Caco-2 (cell line): Measurements from ENCODE around the gene AHRR. TPM values are rescaled to one million over a fixed set of nuclear protein-coding genes. Genes with fewer than 3 reads are reported as not detected.

Source experiments
- BruUV-seq: library from RNA; stranded (reverse); fragments of 400-500 nt; replicated peaks from 2 replicates; lab custom pipeline; 2021; lab: Mats Ljungman, UMichigan
- CTCF ChIA-PET: fragments of 300-600 bp; sonication (Branson Sonifier 250); formaldehyde crosslinking; loops from one replicate; lab custom pipeline; 2022; ENCODE audit warnings: antibody characterized with exemption; lab: Charles Lee
- POLR2A ChIA-PET: fragments of 300-600 bp; sonication (Branson Sonifier 250); formaldehyde crosslinking; loops from one replicate; lab custom pipeline; 2022; ENCODE audit warnings: antibody characterized with exemption; lab: Charles Lee
- DNase-seq, 2 experiments: peaks; one replicate each; pipeline versions ENCODE4 v3.0.0 to v3.0.0-alpha.2; 2020 to 2022
- H3K27me3 ChIP-seq: replicated peaks from 2 replicates; pipeline ENCODE4 v1.6.0; 2011; ENCODE audit warnings: low read length; ENCODE audit not compliant: control insufficient read depth, insufficient read depth
- H3K36me3 ChIP-seq: 2 replicates; pipeline ENCODE4 v1.5.1; 2011; ENCODE audit warnings: low read length; ENCODE audit not compliant: control insufficient read depth, insufficient read depth
- H3K4me1 ChIP-seq: fragments of 250-450 bp; sonication (Bioruptor Pico); 2 replicates; pipeline ENCODE4 v1.5.1; 2020; ENCODE audit warnings: mild to moderate bottlenecking
- H3K4me3 ChIP-seq: 2 replicates; pipeline ENCODE4 v1.5.1; 2011; ENCODE audit warnings: low read depth, mild to moderate bottlenecking, control low read depth, low read length
- H3K9me3 ChIP-seq: fragments of 250-450 bp; sonication (Bioruptor Pico); 2 replicates; pipeline ENCODE4 v1.5.1; 2020; ENCODE audit warnings: mild to moderate bottlenecking, moderate library complexity
- H3K27ac Mint-ChIP-seq: one replicate; pipeline ENCODE4 v1.8.0; 2022; ENCODE audit warnings: mixed read lengths; ENCODE audit not compliant: unreplicated experiment
- H3K27me3 Mint-ChIP-seq: one replicate; pipeline ENCODE4 v1.8.0; 2022; ENCODE audit warnings: mixed read lengths; ENCODE audit not compliant: insufficient read depth, unreplicated experiment
- H3K36me3 Mint-ChIP-seq: one replicate; pipeline ENCODE4 v1.8.0; 2022; ENCODE audit warnings: mild to moderate bottlenecking, mixed read lengths; ENCODE audit not compliant: insufficient read depth, unreplicated experiment
- H3K4me1 Mint-ChIP-seq: one replicate; pipeline ENCODE4 v1.8.0; 2022; ENCODE audit warnings: low read depth, mixed read lengths; ENCODE audit not compliant: unreplicated experiment
- H3K4me3 Mint-ChIP-seq: one replicate; pipeline ENCODE4 v1.8.0; 2022; ENCODE audit warnings: mild to moderate bottlenecking, moderate library complexity, mixed read lengths; ENCODE audit not compliant: unreplicated experiment
- H3K9me3 Mint-ChIP-seq: one replicate; pipeline ENCODE4 v1.8.0; 2022; ENCODE audit warnings: mixed read lengths; ENCODE audit not compliant: unreplicated experiment
- CTCF ChIP-seq, 2 experiments: fragments of 200-600 bp in 1 of 2; IDR thresholded peaks; 1 replicate in 1 of 2; 2 replicates in 1 of 2; pipeline versions ENCODE4 v1.5.1 to v1.8.0; 2011 to 2022; ENCODE audit warnings: antibody characterized with exemption in 1 of 2, control low read depth in 1 of 2, inconsistent platforms in 1 of 2, low read depth in 1 of 2, low read length in 1 of 2, mild to moderate bottlenecking in 1 of 2, moderate library complexity in 1 of 2; ENCODE audit not compliant: insufficient read depth in 1 of 2, severe bottlenecking in 1 of 2, unreplicated experiment in 1 of 2
- intact Hi-C: fragments of 100-400 bp; cut with micrococcal nuclease; formaldehyde crosslinking; loops from one replicate; pipeline ENCODE4 v1.10.0; 2022; ENCODE audit not compliant: unreplicated experiment
- total RNA-seq: library from RNA; stranded (reverse); gene quantifications from 2 replicates; pipeline ENCODE4 v1.2.3, GENCODE V29; 2022

AHRR gene
- total RNA-seq, 1 experiment from 2014 or later: 1.1 TPM

- TF ChIP-seq CTCF (IDR thresholded peaks at IDR 0.05; ENCODE audit: insufficient read depth in 1 of 2, low read depth in 1 of 2, low read length in 1 of 2, severe bottlenecking in 1 of 2, unreplicated experiment in 1 of 2): no peak
- no peaks in the 10 kb centered on the region for H3K9me3 ChIP-seq
- no peak overlapping the region for H3K27ac Mint-ChIP-seq
- ChIA-PET CTCF (no interaction called here), POLR2A (no interaction called here)
- BruUV-seq: no TSS peak
- H3K4me3 Mint-ChIP-seq: no peak overlapping the region
- no peaks in the 10 kb centered on the region for H3K27me3 ChIP-seq
- H3K4me1 Mint-ChIP-seq: no peaks in the 10 kb centered on the region
- no peaks in the 10 kb centered on the region for H3K4me1 ChIP-seq
- no peaks in the 10 kb centered on the region for H3K27me3 Mint-ChIP-seq
- no peak for DNase-seq
- H3K36me3 ChIP-seq: no peaks in the 10 kb centered on the region
- H3K36me3 Mint-ChIP-seq: no peaks in the 10 kb centered on the region
- no peak overlapping the region for H3K4me3 ChIP-seq
- H3K9me3 Mint-ChIP-seq: no peaks in the 10 kb centered on the region
- intact Hi-C loops: no loop called here
These were observed 34.4 kb downstream of the AHRR start for GRCh38 chr5:355958-356357.

GRCh38 chr5:359301-359897 lies 37.9 kb downstream of the AHRR start:
- no peak for DNase-seq
- no peak overlapping the region for H3K4me3 Mint-ChIP-seq
- TF ChIP-seq CTCF (IDR thresholded peaks at IDR 0.05; ENCODE audit: insufficient read depth in 1 of 2, low read depth in 1 of 2, low read length in 1 of 2, severe bottlenecking in 1 of 2, unreplicated experiment in 1 of 2): no peak
- H3K4me3 ChIP-seq: no peak overlapping the region
- no peaks in the 10 kb centered on the region for H3K4me1 Mint-ChIP-seq
- H3K27me3 ChIP-seq: no peaks in the 10 kb centered on the region
- no TSS peak for BruUV-seq
- ChIA-PET CTCF (no interaction called here), POLR2A (no interaction called here)
- no peaks in the 10 kb centered on the region for H3K36me3 Mint-ChIP-seq
- no peak overlapping the region for H3K27ac Mint-ChIP-seq
- no peaks in the 10 kb centered on the region for H3K36me3 ChIP-seq
- intact Hi-C loops: no loop called here
- H3K27me3 Mint-ChIP-seq: no peaks in the 10 kb centered on the region
- peaks cover 5% of the 10 kb centered on the region for H3K9me3 Mint-ChIP-seq
- H3K9me3 ChIP-seq: peaks cover under 1% of the 10 kb centered on the region; the same call in 1 of the 2 replicates
- H3K4me1 ChIP-seq: no peaks in the 10 kb centered on the region

- Mint-ChIP-seq H3K27ac (no peak overlapping the region), H3K27me3 (no peaks in the 10 kb centered on the region), H3K4me3 (no peak overlapping the region), H3K4me1 (no peaks in the 10 kb centered on the region), H3K36me3 (no peaks in the 10 kb centered on the region), H3K9me3 (peaks cover 9% of the 10 kb centered on the region)
- Histone ChIP-seq H3K9me3 (peaks cover 9% of the 10 kb centered on the region), H3K4me1 (no peaks in the 10 kb centered on the region), H3K4me3 (no peak overlapping the region), H3K27me3 (no peaks in the 10 kb centered on the region), H3K36me3 (no peaks in the 10 kb centered on the region)
- POLR2A ChIA-PET: no interaction called here
- TF ChIP-seq CTCF (IDR thresholded peaks at IDR 0.05; ENCODE audit: insufficient read depth in 1 of 2, low read depth in 1 of 2, low read length in 1 of 2, severe bottlenecking in 1 of 2, unreplicated experiment in 1 of 2): no peak
- no TSS peak for BruUV-seq
- CTCF ChIA-PET: no interaction called here
- intact Hi-C loops: no loop called here
- no peak for DNase-seq
These were observed 38.9 kb downstream of the AHRR start for GRCh38 chr5:360257-361027.
